HepG2 (cell line): ENCODE measurements around the gene TNFRSF18. TPM values are rescaled to one million over a fixed set of nuclear protein-coding genes. Genes with fewer than 3 reads are reported as not detected.

Experiments used
- CREB1 ChIP-seq, 2 experiments: fragments of 450-650 bp in 1 of 2; IDR thresholded peaks; 2 replicates each; pipeline ENCODE4 v1.6.1; 2016 to 2017; ENCODE audit warnings: control low read depth in 1 of 2, mild to moderate bottlenecking in 1 of 2, missing compliant biosample characterization in 1 of 2, missing genetic modification characterization in 1 of 2
- DPF2 ChIP-seq: sonication (generic); formaldehyde crosslinking; IDR thresholded peaks from 2 replicates; pipeline ENCODE4 v1.4.0; 2020; ENCODE audit warnings: mild to moderate bottlenecking, low read depth, missing genetic modification reagents, borderline replicate concordance
- DZIP1 ChIP-seq: sonication (generic); formaldehyde crosslinking; IDR thresholded peaks from 2 replicates; pipeline ENCODE4 v1.5.0; 2020; ENCODE audit warnings: mild to moderate bottlenecking, missing genetic modification reagents
- EP300 ChIP-seq, 3 experiments: sonication (generic) in 1 of 3; formaldehyde crosslinking in 1 of 3; IDR thresholded peaks; 2 replicates each; pipeline versions ENCODE4 v1.5.1 to v1.6.1; 2011 to 2020; ENCODE audit warnings: low read depth in 2 of 3, low read length in 2 of 3, borderline replicate concordance in 1 of 3, improper control_type of control experiment in 1 of 3, mild to moderate bottlenecking in 1 of 3, missing genetic modification reagents in 1 of 3, moderate library complexity in 1 of 3
- FUBP1 ChIP-seq: sonication (generic); formaldehyde crosslinking; IDR thresholded peaks from 2 replicates; pipeline ENCODE4 v1.5.1; 2020; ENCODE audit warnings: missing genetic modification reagents, mild to moderate bottlenecking, borderline replicate concordance
- HOXA3 ChIP-seq: sonication (generic); formaldehyde crosslinking; IDR thresholded peaks from 2 replicates; pipeline ENCODE4 v1.5.0; 2020; ENCODE audit warnings: missing genetic modification reagents
- NFYB ChIP-seq: sonication (generic); formaldehyde crosslinking; IDR thresholded peaks from 2 replicates; pipeline ENCODE4 v1.4.0; 2020; ENCODE audit warnings: missing genetic modification reagents
- NKX3-1 ChIP-seq: sonication (generic); formaldehyde crosslinking; IDR thresholded peaks from 2 replicates; pipeline ENCODE4 v1.5.0; 2020; ENCODE audit warnings: missing genetic modification reagents
- PCBP1 ChIP-seq: fragments of 200-400 bp; formaldehyde crosslinking; IDR thresholded peaks from 2 replicates; pipeline ENCODE4 v1.6.1; 2017; ENCODE audit warnings: mild to moderate bottlenecking, low read depth, low read length, borderline replicate concordance
- POLR2AphosphoS5 ChIP-seq: IDR thresholded peaks from 2 replicates; pipeline ENCODE4 v1.6.1; 2012; ENCODE audit warnings: low read depth, low read length
- SMAD1 ChIP-seq: sonication (generic); formaldehyde crosslinking; IDR thresholded peaks from 2 replicates; pipeline ENCODE4 v1.4.0; 2020; ENCODE audit warnings: missing genetic modification reagents, low read depth, mild to moderate bottlenecking, borderline replicate concordance
- SP5 ChIP-seq: IDR thresholded peaks from 2 replicates; pipeline ENCODE4 v1.6.1; 2016; ENCODE audit warnings: low read depth, borderline replicate concordance
- SPEN ChIP-seq: sonication (generic); formaldehyde crosslinking; IDR thresholded peaks from 2 replicates; pipeline ENCODE4 v1.5.1; 2020; ENCODE audit warnings: low read depth, mild to moderate bottlenecking, missing genetic modification reagents
- ZNF431 ChIP-seq: sonication (generic); formaldehyde crosslinking; IDR thresholded peaks from 2 replicates; pipeline ENCODE4 v1.9.0; 2022; ENCODE audit warnings: missing genetic modification reagents, low read depth, mild to moderate bottlenecking, borderline replicate concordance
- ZNF510 ChIP-seq: sonication (generic); formaldehyde crosslinking; IDR thresholded peaks from 2 replicates; pipeline ENCODE4 v1.4.0; 2020; ENCODE audit warnings: low read depth, mild to moderate bottlenecking, missing genetic modification reagents
- polyA plus RNA-seq, 8 experiments: library from polyadenylated mRNA; depleted of rRNA in 3 of 8; stranded (reverse) in 7 of 8; unstranded in 1 of 8; fragments of >200 nt; fragmentation: Illumina TruSeq in 4 of 8; extraction: Trizol in 4 of 8; gene quantifications; 2 replicates each; pipeline versions ENCODE4 v1.2.1 to v1.2.3, GENCODE V29; 2011 to 2016; ENCODE audit warnings: low read depth in 4 of 8, missing spikeins in 1 of 8, mixed read lengths in 1 of 8; ENCODE audit not compliant: insufficient read depth in 1 of 8
- total RNA-seq, 5 experiments: library from RNA; depleted of rRNA; stranded (reverse); fragments of >200 nt; fragmentation: Illumina TruSeq; extraction: Trizol; gene quantifications; 2 replicates each; pipeline ENCODE4 v1.2.3, GENCODE V29; 2016; ENCODE audit warnings: low read depth in 1 of 5
- TF ChIP-seq, protein P1 (sequence below): IDR thresholded peaks from 2 replicates; pipeline ENCODE4 v1.6.1; 2016; ENCODE audit warnings: mild to moderate bottlenecking
- TF ChIP-seq, protein P2 (sequence below): sonication (generic); formaldehyde crosslinking; IDR thresholded peaks from 2 replicates; pipeline ENCODE4 v1.9.0; 2022; ENCODE audit warnings: missing genetic modification reagents, mild to moderate bottlenecking, borderline replicate concordance

The TNFRSF18 gene
- total and polyA plus RNA-seq, 2 of the 13 experiments (the other 11 are each of a cell fraction or from before 2014, with no cell fraction given): not detected

- peak; percentile 76 for TF ChIP-seq POLR2AphosphoS5
- TF ChIP-seq HOXA3 (CRISPR knock-in tag): peak; percentile 75
- 0 out of 2 replicates have a peak, but pooled peaks have one; percentile 17 for TF ChIP-seq ZNF431 (CRISPR knock-in tag)
- 0 out of 2 replicates have a peak, but pooled peaks have one; percentile 18 for TF ChIP-seq DPF2 (CRISPR knock-in tag)
- peak; percentile 50 for TF ChIP-seq SP5 (CRISPR knock-in tag)
- peak; percentile 14; the same call in 1 of the 2 replicates for TF ChIP-seq SMAD1
- no peak for TF ChIP-seq ZNF510 (CRISPR knock-in tag)
- TF ChIP-seq CREB1 (IDR thresholded peaks at IDR 0.05): peak; percentile 66; the same call in 1 of the 2 replicates
- 0 out of 2 replicates have a peak, but pooled peaks have one; percentile 11 for TF ChIP-seq CREB1 (CRISPR knock-in tag; IDR thresholded peaks at IDR 0.05)
- TF ChIP-seq PCBP1: peak; percentile 59; the same call in 1 of the 2 replicates
- TF ChIP-seq DZIP1 (CRISPR knock-in tag): 0 out of 2 replicates have a peak, but pooled peaks have one; percentile 65
- peak; percentile 80 for TF ChIP-seq SPEN (CRISPR knock-in tag)
- TF ChIP-seq, protein P1, sequence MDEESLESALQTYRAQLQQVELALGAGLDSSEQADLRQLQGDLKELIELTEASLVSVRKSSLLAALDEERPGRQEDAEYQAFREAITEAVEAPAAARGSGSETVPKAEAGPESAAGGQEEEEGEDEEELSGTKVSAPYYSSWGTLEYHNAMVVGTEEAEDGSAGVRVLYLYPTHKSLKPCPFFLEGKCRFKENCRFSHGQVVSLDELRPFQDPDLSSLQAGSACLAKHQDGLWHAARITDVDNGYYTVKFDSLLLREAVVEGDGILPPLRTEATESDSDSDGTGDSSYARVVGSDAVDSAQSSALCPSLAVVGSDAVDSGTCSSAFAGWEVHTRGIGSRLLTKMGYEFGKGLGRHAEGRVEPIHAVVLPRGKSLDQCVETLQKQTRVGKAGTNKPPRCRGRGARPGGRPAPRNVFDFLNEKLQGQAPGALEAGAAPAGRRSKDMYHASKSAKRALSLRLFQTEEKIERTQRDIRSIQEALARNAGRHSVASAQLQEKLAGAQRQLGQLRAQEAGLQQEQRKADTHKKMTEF (CRISPR knock-in tag): peak; percentile 69; the same call in 1 of the 2 replicates
- TF ChIP-seq EP300 (IDR thresholded peaks at IDR 0.05; ENCODE audit: low read depth in 2 of 2, low read length in 2 of 2): peak in 1 of 2 experiments; percentile 38; a peak in 1 of 4 replicates
- TF ChIP-seq EP300 (CRISPR knock-in tag; IDR thresholded peaks at IDR 0.05; ENCODE audit: borderline replicate concordance): peak; percentile 65
- TF ChIP-seq FUBP1 (CRISPR knock-in tag): peak; percentile 10; the same call in 1 of the 2 replicates
- TF ChIP-seq, protein P2, sequence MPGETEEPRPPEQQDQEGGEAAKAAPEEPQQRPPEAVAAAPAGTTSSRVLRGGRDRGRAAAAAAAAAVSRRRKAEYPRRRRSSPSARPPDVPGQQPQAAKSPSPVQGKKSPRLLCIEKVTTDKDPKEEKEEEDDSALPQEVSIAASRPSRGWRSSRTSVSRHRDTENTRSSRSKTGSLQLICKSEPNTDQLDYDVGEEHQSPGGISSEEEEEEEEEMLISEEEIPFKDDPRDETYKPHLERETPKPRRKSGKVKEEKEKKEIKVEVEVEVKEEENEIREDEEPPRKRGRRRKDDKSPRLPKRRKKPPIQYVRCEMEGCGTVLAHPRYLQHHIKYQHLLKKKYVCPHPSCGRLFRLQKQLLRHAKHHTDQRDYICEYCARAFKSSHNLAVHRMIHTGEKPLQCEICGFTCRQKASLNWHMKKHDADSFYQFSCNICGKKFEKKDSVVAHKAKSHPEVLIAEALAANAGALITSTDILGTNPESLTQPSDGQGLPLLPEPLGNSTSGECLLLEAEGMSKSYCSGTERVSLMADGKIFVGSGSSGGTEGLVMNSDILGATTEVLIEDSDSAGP (CRISPR knock-in tag): peak; percentile 67; the same call in 1 of the 2 replicates
- TF ChIP-seq NKX3-1 (CRISPR knock-in tag): no peak
- TF ChIP-seq NFYB: no peak
These were observed 31.7 kb upstream of the TNFRSF18 start (continued) for GRCh38 chr1:1237874-1238701.
